Mesothelial cell of epicardium (in vitro differentiated cells): ENCODE data around the gene LRRC4. TPM values are rescaled to one million over a fixed set of nuclear protein-coding genes. Genes with fewer than 3 reads are reported as not detected.

Experiments used
- DNase-seq, 2 experiments: peaks; one replicate each; pipeline ENCODE4 v3.0.0; 2021; ENCODE audit warnings: low spot score in 2 of 2; ENCODE audit not compliant: unreplicated experiment in 2 of 2
- H3K27ac Mint-ChIP-seq: 2 replicates; pipeline ENCODE4 v1.8.0; 2021; ENCODE audit warnings: mixed read lengths
- H3K27me3 Mint-ChIP-seq: 2 replicates; pipeline ENCODE4 v1.8.0; 2021; ENCODE audit warnings: low read depth, mixed read lengths
- H3K36me3 Mint-ChIP-seq: 2 replicates; pipeline ENCODE4 v1.8.0; 2021; ENCODE audit warnings: mixed read lengths
- H3K4me1 Mint-ChIP-seq: 2 replicates; pipeline ENCODE4 v1.8.0; 2021; ENCODE audit warnings: mixed read lengths
- H3K4me3 Mint-ChIP-seq: 2 replicates; pipeline ENCODE4 v1.8.0; 2021; ENCODE audit warnings: mild to moderate bottlenecking, moderate library complexity, mixed read lengths
- H3K9me3 Mint-ChIP-seq: 2 replicates; pipeline ENCODE4 v1.8.0; 2021; ENCODE audit warnings: mixed read lengths
- total RNA-seq: library from RNA; stranded (reverse); gene quantifications from 3 replicates; pipeline ENCODE4 v1.2.1, GENCODE V29; 2021
- TF ChIP-seq, protein P1 (sequence below): fragments of 200-600 bp; sonication (generic); IDR thresholded peaks from one replicate; pipeline ENCODE4 v1.5.0; 2021; ENCODE audit warnings: antibody characterized with exemption; ENCODE audit not compliant: unreplicated experiment

The LRRC4 gene
- total RNA-seq, 1 donor from 2014 or later, result 3.2 TPM

DNA sequence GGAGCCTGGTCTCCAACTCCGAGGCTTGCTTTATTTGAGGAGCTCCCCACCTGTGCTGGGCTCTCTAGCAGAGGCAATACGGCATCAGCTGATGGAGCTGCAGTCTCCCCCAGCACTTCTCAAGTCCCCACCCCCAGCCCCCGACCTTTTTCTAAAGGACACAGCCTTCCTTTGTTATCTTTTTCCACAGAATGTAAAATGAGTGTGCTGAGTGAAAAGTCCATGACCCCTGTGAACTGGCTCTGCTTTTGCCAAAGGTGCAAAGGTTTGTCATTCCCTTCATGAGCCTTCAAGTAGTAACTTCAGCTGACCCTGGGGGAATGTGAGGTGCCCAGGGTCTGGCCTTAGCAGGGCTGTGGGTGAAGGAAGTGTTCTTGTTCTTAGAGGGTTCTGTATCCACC, 25.5 kb downstream of the LRRC4 start:
- H3K4me1 Mint-ChIP-seq, result peaks cover 6% of the 10 kb centered on the region
- H3K27ac Mint-ChIP-seq, result no peak overlapping the region
- H3K36me3 Mint-ChIP-seq, result peaks cover 8% of the 10 kb centered on the region
- no peak for DNase-seq
- H3K9me3 Mint-ChIP-seq, result no peaks in the 10 kb centered on the region
- H3K4me3 Mint-ChIP-seq, result no peak overlapping the region
- TF ChIP-seq, protein P1, sequence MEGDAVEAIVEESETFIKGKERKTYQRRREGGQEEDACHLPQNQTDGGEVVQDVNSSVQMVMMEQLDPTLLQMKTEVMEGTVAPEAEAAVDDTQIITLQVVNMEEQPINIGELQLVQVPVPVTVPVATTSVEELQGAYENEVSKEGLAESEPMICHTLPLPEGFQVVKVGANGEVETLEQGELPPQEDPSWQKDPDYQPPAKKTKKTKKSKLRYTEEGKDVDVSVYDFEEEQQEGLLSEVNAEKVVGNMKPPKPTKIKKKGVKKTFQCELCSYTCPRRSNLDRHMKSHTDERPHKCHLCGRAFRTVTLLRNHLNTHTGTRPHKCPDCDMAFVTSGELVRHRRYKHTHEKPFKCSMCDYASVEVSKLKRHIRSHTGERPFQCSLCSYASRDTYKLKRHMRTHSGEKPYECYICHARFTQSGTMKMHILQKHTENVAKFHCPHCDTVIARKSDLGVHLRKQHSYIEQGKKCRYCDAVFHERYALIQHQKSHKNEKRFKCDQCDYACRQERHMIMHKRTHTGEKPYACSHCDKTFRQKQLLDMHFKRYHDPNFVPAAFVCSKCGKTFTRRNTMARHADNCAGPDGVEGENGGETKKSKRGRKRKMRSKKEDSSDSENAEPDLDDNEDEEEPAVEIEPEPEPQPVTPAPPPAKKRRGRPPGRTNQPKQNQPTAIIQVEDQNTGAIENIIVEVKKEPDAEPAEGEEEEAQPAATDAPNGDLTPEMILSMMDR, result no peak
- H3K27me3 Mint-ChIP-seq, result no peaks in the 10 kb centered on the region

DNA sequence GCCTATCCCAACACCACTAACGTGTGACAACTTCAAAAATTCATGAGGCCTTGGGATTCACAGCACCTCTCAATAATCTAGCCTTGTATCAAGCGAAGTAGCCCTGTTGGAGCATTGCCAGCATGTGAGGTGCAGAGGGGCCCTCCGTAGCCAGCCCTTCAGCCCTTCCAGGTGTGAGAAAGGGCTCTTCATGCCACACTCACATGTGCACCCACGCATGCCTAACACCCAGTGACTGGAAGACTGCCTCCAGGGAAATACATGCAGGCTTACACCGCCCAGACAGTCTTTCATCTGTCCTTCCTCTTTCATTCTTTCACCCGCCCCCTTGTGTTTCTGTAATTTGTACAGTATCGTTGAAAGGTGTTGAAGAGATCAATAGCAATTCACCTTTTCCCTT, 26.1 kb downstream of the LRRC4 start:
- H3K4me3 Mint-ChIP-seq, result no peak overlapping the region
- H3K36me3 Mint-ChIP-seq, result peaks cover 9% of the 10 kb centered on the region
- H3K27ac Mint-ChIP-seq, result no peak overlapping the region
- TF ChIP-seq, protein P1, result no peak
- H3K27me3 Mint-ChIP-seq, result no peaks in the 10 kb centered on the region
- peaks cover 6% of the 10 kb centered on the region for H3K4me1 Mint-ChIP-seq
- H3K9me3 Mint-ChIP-seq, result no peaks in the 10 kb centered on the region
- DNase-seq, result no peak

DNA sequence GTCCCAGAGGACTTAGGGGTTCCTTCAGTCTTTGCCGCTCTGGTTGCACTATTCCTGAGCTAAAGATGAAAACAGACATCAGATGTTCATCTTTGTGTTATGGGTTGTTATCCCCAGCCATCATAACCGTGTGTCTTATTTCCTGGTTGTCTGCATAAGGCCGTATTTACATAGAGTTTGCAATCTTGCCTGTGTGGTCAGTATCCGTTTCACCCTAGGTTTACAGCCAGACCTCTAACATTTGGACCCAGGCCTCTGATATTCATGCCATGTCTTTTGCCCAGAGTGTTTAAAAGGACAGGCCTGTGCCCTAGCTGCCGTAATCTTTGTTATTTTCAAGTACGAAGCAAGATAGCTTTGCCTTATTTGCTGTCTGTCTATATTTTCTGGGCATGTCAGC, 26.6 kb downstream of the LRRC4 start:
- DNase-seq, result no peak
- TF ChIP-seq, protein P1, result no peak
- H3K27me3 Mint-ChIP-seq, result no peaks in the 10 kb centered on the region
- H3K36me3 Mint-ChIP-seq, result peaks cover 9% of the 10 kb centered on the region
- no peak overlapping the region for H3K27ac Mint-ChIP-seq
- no peaks in the 10 kb centered on the region for H3K9me3 Mint-ChIP-seq
- no peak overlapping the region for H3K4me3 Mint-ChIP-seq
- peaks cover 6% of the 10 kb centered on the region for H3K4me1 Mint-ChIP-seq

DNA sequence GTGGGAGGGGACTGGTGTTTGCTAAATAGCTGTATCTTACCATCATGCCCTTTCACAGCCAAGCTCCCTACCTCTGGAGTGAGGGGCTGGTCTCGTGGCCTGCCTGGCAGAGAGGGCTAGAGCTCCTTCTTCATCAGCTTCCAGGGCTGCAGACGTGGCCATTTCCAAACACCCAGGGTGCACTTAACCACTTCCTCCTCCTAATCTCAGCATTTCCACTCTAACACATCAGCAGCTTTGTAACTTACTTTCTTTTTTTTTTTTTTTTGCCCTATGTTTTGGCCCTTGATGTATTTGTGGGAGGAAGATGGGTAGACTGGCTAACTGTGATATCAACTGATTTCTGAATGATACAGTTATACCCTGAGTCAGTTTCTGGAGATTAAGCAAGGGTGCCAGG, 27.4 kb downstream of the LRRC4 start:
- no peaks in the 10 kb centered on the region for H3K27me3 Mint-ChIP-seq
- TF ChIP-seq, protein P1, result no peak
- H3K27ac Mint-ChIP-seq, result no peak overlapping the region
- H3K4me1 Mint-ChIP-seq, result peaks cover 6% of the 10 kb centered on the region
- peaks cover 9% of the 10 kb centered on the region for H3K36me3 Mint-ChIP-seq
- no peaks in the 10 kb centered on the region for H3K9me3 Mint-ChIP-seq
- H3K4me3 Mint-ChIP-seq, result no peak overlapping the region
- DNase-seq, result no peak

DNA sequence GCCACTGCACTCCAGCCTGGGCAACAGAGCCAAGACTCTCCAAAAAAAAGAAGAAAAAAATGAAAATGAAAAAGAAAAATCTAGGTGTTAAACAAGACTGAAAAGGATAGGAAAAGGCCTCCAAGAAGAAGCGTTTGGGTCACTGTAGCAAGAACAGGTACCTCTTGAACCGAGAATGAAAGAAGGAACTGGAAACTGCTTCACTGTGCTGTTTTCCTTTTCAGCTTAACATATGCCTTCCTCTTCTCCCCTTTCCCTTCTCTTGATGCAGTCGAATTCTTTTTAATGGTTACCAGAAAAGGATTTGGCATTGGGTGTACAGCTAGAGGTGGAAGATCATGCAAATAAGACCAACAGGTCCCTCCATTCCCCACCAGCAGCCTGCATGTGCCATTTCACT, 28.1 kb downstream of the LRRC4 start:
- Mint-ChIP-seq H3K4me3 (no peak overlapping the region), H3K4me1 (peaks cover 9% of the 10 kb centered on the region), H3K27ac (no peak overlapping the region), H3K27me3 (no peaks in the 10 kb centered on the region), H3K9me3 (no peaks in the 10 kb centered on the region), H3K36me3 (peaks cover 9% of the 10 kb centered on the region)
- DNase-seq, result no peak
- TF ChIP-seq, protein P1, result no peak

DNA sequence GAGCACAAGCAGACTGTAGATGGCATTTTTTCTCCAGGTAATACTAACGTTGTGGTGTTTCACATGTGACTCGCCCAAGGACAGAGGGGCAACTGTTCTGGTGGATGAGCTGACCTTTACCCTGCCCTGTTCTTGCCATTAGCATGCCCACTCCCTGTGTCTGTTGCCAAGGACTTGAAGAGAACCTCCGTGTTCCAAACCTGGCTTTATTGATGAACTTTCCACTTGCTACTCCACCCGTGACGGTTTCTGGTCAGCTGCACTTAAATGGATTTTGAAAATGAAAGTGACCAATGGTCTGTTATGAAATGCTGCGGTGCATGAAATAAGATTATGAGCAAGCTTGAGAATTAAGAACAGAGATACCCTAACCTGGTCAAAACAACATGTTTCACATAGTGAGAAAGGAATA, 30.4 kb downstream of the LRRC4 start:
- Mint-ChIP-seq H3K27ac (no peak overlapping the region), H3K27me3 (no peaks in the 10 kb centered on the region), H3K4me3 (no peak overlapping the region)

More for the DNA sequence above, 30.4 kb downstream of the LRRC4 start:
- H3K4me1 Mint-ChIP-seq, result peaks cover 29% of the 10 kb centered on the region
- H3K9me3 Mint-ChIP-seq, result no peaks in the 10 kb centered on the region
- TF ChIP-seq, protein P1, result no peak
- no peak for DNase-seq
- H3K36me3 Mint-ChIP-seq, result peaks cover 9% of the 10 kb centered on the region
